ENCODE data around the gene SAMHD1.
"Not testable (repeated sequence)": the region's sequence is repeated elsewhere in the genome, so short reads cannot be mapped to it uniquely, and the experiment has no call there.

SAMHD1 gene

DNA sequence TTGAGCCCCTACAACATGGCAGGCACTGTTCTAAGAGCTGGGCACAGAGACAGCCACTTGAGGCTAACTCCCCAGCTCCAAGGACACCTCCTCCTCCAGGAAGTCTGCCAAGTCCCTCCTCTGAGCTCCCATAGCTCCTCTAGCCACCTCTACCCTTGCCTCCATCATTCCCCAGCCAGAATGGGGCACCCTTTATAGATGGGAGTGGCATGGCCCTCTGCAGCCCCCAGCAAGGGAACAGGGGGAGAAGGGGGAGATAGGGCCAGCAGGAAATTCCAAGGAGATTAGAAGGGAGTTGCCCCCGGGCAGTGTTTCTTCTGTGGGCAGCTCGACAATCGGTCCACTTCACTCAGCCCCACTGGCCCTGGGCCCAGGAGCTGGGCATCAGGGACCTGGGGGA lies 95.3 kb downstream of the SAMHD1 start:
- DNase-seq: no peak

DNA sequence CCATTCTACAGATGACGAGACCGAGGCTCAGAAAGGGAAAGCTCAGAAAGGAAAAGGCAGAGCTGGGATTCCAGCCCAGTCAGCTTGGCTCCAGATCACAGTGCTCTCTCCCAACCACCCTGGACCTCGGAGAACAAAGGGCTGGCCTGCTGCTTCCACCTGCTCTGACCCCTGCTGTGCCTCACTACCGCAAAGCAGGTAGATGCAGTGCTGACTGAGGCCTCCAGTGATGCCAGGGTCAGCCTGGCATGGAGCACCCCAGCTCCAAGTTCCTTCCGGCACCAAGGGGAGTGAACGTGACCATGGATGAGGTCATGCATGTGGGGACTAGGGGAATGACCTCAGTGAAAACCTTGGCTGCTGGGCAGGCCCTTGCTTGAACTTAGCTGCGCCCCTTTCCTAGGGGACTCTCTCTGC lies 96.3 kb downstream of the SAMHD1 start:
- no peak for DNase-seq

DNA sequence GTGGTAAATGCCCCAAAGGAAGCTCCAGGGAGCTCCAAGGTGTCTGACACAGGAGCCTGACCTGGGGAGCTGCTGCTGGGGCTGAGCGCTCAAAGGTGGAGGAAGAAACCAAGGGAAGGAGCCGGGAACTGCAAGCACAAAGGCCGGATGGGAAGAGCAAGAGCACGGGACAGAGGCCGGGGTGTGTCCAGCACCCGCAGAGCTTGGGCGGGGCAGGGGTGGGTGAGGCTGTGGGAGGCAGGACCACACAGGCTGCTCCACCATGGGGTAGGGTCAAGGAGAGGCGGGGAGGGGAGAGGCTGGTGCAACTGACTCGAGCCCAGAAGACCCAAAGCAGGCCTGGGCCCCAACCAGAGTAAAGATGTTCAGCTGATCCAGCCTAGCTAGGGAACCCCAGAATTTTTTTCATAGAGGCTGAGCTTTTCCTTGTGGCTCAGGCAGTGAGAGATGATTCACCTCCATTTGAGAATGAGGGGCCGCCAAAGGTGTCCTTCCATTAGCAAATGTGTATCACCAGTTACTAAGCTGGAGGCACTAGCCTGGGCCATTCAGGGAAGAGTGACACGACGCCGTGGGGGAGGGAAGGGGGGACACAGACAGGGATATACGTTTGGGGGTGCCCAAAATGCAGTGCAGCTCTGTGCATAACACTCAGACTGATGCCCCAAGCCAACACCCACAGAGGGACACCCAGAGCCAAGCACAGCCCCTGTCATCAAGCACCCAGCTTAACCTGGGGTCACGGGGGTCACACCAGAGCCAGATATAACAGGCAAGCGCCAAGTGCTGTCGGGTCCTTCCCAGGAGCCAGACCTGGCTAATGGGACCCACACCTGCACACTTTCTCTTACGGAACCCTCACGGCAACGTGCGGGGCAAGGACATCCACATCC lies 96.9 kb downstream of the SAMHD1 start:
- DNase-seq: no peak

DNA sequence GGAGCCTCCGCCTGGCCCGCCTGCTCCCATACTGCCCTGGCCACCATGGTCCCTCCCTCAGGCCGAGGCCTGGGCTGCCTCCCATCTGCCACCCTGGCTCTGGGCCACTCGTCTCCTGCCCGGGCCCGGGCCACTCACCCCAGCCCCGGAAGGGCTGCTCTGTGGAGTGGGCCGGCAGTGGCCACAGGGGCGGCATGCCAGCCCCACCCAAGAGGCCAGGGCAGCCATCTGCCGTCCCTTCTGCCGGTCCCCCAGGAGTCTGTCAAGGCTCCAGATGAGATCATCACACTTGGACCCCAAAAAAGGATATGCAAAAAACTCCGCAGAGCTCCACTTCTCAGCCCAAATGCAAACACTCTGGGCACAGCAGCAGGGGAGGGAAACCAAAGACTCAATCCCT lies 99.3 kb downstream of the SAMHD1 start:
- DNase-seq: no peak

DNA sequence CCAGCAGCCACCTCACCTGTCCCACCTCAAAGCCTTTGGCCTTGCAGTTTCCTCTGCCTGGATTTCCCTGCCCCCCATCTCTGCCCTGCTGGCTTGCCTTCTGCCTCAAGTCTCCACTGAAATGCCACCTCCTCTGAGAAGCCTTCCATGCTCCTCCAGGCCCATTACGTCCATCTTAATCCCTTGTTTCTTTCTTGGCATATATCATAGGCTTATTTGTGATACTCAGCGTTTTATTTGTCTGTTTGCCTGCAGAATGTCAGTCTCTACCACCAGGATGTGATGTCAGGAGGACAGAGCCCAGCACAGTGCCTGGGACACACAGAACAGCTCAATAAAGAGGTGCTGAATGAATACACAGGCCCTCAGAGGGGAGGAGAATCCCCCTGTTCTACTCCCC lies 100.0 kb downstream of the SAMHD1 start:
- DNase-seq: no peak

DNA sequence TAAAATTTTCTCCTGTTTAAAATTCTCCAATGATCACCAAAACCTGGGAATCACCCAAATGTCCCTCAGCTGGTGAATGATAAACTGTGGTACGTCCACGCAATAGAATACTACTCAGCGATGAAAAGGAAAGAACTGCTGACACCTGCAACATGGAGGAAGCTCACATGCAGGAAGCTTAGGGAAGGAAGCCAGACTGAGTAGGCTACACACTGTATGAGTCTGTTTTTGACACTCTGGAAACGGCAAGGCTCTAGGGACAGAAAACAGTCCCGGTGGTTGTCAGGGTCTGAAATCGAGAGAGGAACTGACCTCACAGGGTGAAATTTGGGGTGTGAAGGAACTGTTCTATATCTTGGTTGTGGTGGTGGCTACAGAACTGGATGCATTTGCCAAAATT lies 100.7 kb downstream of the SAMHD1 start:
- DNase-seq: no peak

DNA sequence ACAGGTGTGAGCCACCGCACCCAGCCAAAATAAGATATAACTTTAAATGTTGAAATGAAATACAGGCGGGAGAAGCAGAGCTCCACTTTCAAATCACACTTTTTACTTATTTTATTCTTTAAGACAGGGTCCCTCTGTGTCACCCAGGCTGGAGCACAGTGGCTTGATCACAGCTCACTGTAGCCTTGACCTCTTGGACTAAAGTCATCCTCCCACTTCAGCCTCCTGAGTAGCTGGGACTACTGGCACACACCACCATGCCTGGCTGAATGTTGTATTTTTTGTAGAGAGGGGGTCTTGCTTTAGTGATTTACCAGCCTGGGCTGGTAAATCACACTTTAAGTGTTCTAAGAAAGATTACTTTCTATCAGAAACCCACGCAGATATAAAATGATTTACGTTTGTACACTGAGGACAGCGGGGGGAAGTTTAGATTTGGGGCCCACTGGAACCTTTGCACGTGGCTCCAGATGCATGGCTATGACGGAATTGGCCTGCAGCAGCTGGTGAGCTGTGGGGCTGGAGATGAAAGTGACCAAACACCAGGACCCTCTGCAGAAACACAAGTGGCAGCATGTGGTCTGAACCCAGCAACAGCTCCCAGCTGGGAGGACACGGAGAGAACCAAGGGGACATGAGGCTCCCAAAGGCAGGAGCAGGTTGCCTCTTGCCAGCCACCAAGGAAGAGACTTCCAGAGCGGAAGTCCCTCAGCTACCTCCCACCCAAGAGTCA lies 102.0 kb downstream of the SAMHD1 start:
- DNase-seq: no peak

DNA sequence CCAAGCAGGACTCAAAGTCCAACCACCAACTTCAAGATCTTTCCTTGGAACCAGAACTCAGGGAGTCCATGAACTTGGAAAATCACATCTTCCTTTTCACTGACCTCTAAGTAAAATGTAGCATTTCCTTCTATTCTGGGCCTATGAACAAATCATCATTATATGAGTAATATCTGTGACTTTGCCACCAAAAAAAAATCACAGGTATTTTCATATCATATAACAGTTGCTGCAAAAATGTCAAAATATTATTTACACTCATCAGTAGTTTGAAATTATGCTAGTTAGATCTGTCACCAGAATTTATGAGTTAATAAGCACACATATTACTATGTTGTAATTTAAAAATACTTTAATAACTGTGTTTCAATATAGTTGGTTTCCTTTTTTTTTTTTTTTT lies 102.8 kb downstream of the SAMHD1 start:
- no peak for DNase-seq

DNA sequence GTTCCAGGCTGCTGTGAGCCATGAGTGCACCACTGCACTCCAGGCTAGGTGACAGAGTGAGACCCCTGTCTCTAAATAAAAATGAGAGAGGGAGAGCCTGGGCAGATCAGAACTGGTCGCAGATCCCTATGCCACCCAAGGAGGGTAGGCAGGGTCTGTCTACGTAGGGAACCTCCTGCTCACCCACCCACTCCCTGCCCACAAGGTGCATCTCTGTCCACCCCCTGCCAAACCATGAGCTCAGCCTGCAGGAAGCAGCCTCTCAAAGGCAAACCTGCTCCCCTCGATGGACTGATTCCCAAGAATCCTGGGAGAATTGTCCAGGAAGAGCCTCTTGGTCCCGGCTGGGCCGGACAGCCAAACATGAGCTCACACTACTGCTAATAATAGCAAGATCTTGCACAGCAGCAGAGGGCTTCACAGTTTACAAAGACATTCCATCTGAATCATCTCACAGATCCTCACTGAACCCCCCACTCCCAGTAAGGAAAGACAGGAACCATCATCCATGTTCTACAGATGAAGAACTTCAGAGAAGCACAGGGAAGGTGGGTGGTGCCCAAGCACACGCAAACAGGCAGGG lies 103.3 kb downstream of the SAMHD1 start:
- DNase-seq: no peak

DNA sequence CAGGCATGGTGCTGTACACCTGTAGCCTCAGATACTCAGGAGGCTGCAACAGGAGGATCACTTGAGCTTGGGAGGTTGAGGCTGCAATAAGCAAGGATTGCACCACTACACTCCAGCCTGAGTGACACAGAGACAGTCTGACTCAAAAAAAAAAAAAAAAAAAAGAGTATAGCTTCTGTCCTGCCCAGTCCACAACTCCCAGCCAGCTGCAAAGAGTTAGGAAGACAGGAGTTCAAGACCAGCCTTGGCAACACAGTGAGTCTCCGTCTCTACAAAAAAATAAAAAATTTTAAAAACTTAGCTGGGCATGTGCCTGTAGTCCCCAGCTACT lies 103.8 kb downstream of the SAMHD1 start:
- DNase-seq: no peak

DNA sequence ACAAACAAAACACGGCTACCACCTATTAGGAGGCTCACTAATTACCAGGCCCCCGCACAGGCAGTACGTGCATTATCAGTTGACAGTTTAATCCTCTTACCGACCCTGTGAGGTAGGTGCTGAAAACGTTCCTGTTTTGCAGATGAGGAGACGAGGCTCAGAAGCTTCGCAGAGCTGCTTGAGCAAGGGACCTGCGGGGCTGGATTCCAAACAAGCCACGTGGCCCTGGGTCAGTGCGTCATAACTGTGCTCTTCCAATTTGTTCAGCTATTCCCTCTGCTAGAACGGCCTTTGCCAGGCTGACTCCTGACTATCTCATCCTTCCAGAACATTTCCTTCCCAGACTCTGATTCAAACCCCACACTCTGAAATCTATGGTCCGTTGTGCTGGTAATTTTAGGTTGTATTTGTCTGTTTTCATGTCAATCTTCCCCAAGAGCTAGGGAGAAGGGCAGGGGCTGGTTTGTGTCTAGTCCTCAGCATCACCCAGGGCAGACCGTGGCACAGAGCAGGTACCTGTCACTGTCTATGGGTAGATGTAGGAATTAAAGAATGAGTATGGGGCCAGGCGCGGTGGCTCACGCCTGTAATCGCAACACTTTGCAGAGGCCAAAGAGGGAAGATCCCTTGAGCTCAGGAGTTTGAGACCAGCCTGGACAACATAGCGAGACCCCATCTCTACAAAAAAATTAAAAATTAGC lies 104.3 kb downstream of the SAMHD1 start:
- no peak for DNase-seq

DNA sequence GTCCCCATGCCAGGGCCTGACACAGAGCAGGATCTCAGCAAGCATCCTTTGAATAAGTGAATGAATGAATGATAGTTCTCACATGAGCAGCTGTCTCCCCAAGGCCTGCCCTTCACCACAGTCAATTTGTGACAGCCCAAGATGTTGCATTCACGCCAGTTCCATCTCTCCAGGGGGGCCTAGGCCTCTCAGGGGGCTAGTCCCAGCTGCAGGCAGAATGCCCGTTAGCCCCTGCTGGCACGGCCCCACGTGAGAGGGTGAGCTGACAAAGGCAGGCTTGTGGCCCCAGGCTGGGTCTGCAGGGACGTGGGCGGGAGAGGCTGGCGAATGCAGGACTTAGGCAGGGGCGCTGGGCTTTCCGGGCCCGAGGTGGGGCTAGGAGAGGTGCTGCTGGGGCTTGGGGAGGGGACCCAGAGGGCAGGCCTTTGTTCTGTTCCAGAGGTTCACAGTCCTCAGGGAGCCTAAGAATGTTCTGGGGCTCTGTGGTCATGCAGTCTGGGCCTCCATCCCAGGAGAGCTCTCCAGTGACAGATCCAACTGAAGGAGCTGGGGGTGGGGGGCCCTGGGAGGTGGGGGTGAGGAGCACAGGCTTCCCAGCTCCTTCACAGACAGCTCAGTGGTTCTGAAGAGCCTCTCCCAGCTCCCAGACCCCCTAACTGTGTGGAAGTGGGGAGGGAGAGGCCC lies 106.1 kb downstream of the SAMHD1 start:
- DNase-seq: no peak

DNA sequence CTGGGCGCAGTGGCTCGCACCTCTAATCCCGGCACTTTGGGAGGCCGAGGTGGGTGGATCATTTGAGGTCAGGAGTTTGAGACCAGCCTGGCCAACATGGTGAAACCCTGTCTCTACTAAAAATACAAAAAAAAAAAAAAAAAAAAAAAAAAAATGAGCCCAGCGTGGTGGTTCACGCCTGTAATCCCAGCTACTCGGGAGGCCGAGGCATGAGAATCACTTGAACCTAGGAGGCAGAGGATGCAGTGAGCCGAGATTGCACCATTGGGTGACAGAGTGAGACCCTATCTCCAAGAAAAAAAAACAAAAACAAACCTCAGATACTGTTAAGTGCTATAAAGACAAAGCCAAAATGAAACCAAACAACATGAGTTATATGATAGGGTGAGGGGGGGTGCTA lies 110.5 kb downstream of the SAMHD1 start:
- not testable (repeated sequence) for DNase-seq

Measured in right kidney (tissue), 1 donor.